ENCODE measurements around the gene ADCY7. TPM values are rescaled to one million over a fixed set of nuclear protein-coding genes. Genes with fewer than 3 reads are reported as not detected.
A peak's percentile ranks its signal among the peaks of the same experiment; 100 is the strongest.

ADCY7 gene
- total RNA-seq = 10 to 100 TPM; 32.7 to 75.8 TPM
- polyA plus RNA-seq = 1 to 10 TPM; 4.0 to 7.8 TPM
- long read RNA-seq, donor 1, partial matches to known transcripts = 6 of 20 reads
- long read RNA-seq, donor 1, other reads (novel, unspliced or antisense) = 14 of 20 reads
- long read RNA-seq, donor 2, full-length matches to known transcripts = 1 of 12 reads
- long read RNA-seq, donor 2, partial matches to known transcripts = 4 of 12 reads
- long read RNA-seq, donor 2, other reads (novel, unspliced or antisense) = 7 of 12 reads

GRCh38 chr16:50266337-50267091 lies at the start of gene ADCY7:
Gene ADCY7 (plus strand): TSS chr16:50266551. CDS start chr16:50288180, 21,629 bp downstream.
- DNase-seq (peak; percentile 89 to 91), ATAC-seq (ENCODE audit: low FRiP score) (peak; percentile 88)
- Histone ChIP-seq H3K36me3 (ENCODE audit: control insufficient read depth in 1 of 2, insufficient read depth in 2 of 2, low read length in 1 of 2) (no peaks in the 10 kb centered on the region), H3K27me3 (ENCODE audit: control insufficient read depth in 1 of 2, insufficient read depth in 2 of 2, low read length in 1 of 2) (no peaks in the 10 kb centered on the region), H3K9me3 (ENCODE audit: control insufficient read depth, low read length) (no peaks in the 10 kb centered on the region), H3K4me1 (ENCODE audit: control insufficient read depth in 1 of 2, insufficient read depth in 2 of 2, low read length in 2 of 2) (no peaks in the 10 kb centered on the region), H3K4me3 (ENCODE audit: low read length in 2 of 2) (no peak within 1 kb of the TSS), H3K27ac (ENCODE audit: low read depth in 1 of 2, low read length in 2 of 2) (no peak within 1 kb of the TSS)
- intact Hi-C loops (cut with DNase I) = loop anchor here in 1 of 2 donors (10.0 kb wide), 1 partner anchor 248 kb away; no protein-coding TSS in a partner anchor
- 2 to 4% methylated on average over 23 to 25 of the region's 25 CpGs for WGBS, 2 donors

DNA sequence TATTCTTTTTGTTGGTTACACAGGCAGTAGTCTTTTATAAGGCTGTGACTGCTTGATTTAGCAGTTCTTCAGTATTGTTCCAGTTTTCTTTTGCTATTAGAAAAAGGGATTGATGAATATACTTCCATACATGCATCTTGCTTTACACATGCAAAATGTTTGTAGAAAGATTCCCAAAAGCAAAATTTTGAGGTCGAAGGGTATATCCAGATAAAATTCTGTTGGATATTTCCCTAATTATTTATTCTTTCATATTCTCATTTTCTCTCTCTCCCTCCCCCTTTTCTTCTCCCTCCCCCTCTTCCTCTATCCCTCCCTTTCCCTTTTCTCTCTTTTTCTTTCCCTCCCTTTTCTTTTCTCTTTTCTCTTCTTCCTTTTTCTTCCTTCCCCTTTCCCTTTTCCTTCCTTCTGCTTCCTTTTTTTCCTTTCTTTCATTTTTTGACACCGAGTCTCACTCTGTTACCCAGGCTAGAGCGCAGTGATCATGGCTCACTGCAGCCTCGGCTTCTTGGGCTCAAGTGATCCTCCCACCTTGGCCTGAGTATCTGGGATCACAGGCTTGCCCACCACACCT lies 46.9 kb upstream of the ADCY7 start:
- Histone ChIP-seq H3K36me3 (ENCODE audit: control insufficient read depth in 1 of 2, insufficient read depth in 2 of 2, low read length in 1 of 2) (peaks cover 0 to 4% of the 10 kb centered on the region in 2 donors), H3K9me3 (ENCODE audit: control insufficient read depth, low read length) (no peaks in the 10 kb centered on the region), H3K27ac (ENCODE audit: low read depth in 1 of 2, low read length in 2 of 2) (no peak overlapping the region), H3K27me3 (ENCODE audit: control insufficient read depth in 1 of 2, insufficient read depth in 2 of 2, low read length in 1 of 2) (no peaks in the 10 kb centered on the region), H3K4me3 (ENCODE audit: low read length in 2 of 2) (no peak overlapping the region), H3K4me1 (ENCODE audit: control insufficient read depth in 1 of 2, insufficient read depth in 2 of 2, low read length in 2 of 2) (no peaks in the 10 kb centered on the region)
- ATAC-seq (ENCODE audit: low FRiP score) (no peak), DNase-seq (no peak)
- intact Hi-C loops (cut with DNase I) = loop anchor here (10.0 kb wide), 2 partner anchors 145 to 445 kb away; partner anchors contain the start of gene BRD7 (in 1 of the 2)
- WGBS, 2 donors = 94 to 99% methylated on average over 4 of the region's 4 CpGs

- no peak overlapping the region for H3K4me3 ChIP-seq (ENCODE audit: low read length in 2 of 2)
- DNase-seq = no peak
- WGBS, 2 donors = 94% methylated on average over 3 of the region's 3 CpGs
- peaks cover 3 to 11% of the 10 kb centered on the region in 2 donors for H3K36me3 ChIP-seq (ENCODE audit: control insufficient read depth in 1 of 2, insufficient read depth in 2 of 2, low read length in 1 of 2)
- no peaks in the 10 kb centered on the region for H3K4me1 ChIP-seq (ENCODE audit: control insufficient read depth in 1 of 2, insufficient read depth in 2 of 2, low read length in 2 of 2)
- no peak for ATAC-seq (ENCODE audit: low FRiP score)
- H3K27ac ChIP-seq (ENCODE audit: low read depth in 1 of 2, low read length in 2 of 2) = no peak overlapping the region
- intact Hi-C loops (cut with DNase I) = no loop called here
- H3K9me3 ChIP-seq (ENCODE audit: control insufficient read depth, low read length) = no peaks in the 10 kb centered on the region
- H3K27me3 ChIP-seq (ENCODE audit: control insufficient read depth in 1 of 2, insufficient read depth in 2 of 2, low read length in 1 of 2) = no peaks in the 10 kb centered on the region
These were observed 42.1 kb upstream of the ADCY7 start for GRCh38 chr16:50224286-50224685.

- H3K4me1 ChIP-seq (ENCODE audit: control insufficient read depth in 1 of 2, insufficient read depth in 2 of 2, low read length in 2 of 2) = no peaks in the 10 kb centered on the region
- no peak for ATAC-seq (ENCODE audit: low FRiP score)
- H3K9me3 ChIP-seq (ENCODE audit: control insufficient read depth, low read length) = no peaks in the 10 kb centered on the region
- H3K27me3 ChIP-seq (ENCODE audit: control insufficient read depth in 1 of 2, insufficient read depth in 2 of 2, low read length in 1 of 2) = no peaks in the 10 kb centered on the region
- H3K27ac ChIP-seq (ENCODE audit: low read depth in 1 of 2, low read length in 2 of 2) = no peak overlapping the region
- no peak overlapping the region for H3K4me3 ChIP-seq (ENCODE audit: low read length in 2 of 2)
- DNase-seq = no peak
- intact Hi-C loops (cut with DNase I) = no loop called here
- 78 to 82% methylated on average over 3 of the region's 3 CpGs for WGBS, 2 donors
- H3K36me3 ChIP-seq (ENCODE audit: control insufficient read depth in 1 of 2, insufficient read depth in 2 of 2, low read length in 1 of 2) = peaks cover 3 to 11% of the 10 kb centered on the region in 2 donors
These were observed 39.2 kb upstream of the ADCY7 start for GRCh38 chr16:50227120-50227519.

GRCh38 chr16:50227665-50228064 lies 38.7 kb upstream of the ADCY7 start:
- Histone ChIP-seq H3K4me3 (ENCODE audit: low read length in 2 of 2) (no peak overlapping the region), H3K4me1 (ENCODE audit: control insufficient read depth in 1 of 2, insufficient read depth in 2 of 2, low read length in 2 of 2) (no peaks in the 10 kb centered on the region), H3K27me3 (ENCODE audit: control insufficient read depth in 1 of 2, insufficient read depth in 2 of 2, low read length in 1 of 2) (no peaks in the 10 kb centered on the region), H3K36me3 (ENCODE audit: control insufficient read depth in 1 of 2, insufficient read depth in 2 of 2, low read length in 1 of 2) (peaks cover 3 to 11% of the 10 kb centered on the region in 2 donors), H3K27ac (ENCODE audit: low read depth in 1 of 2, low read length in 2 of 2) (no peak overlapping the region), H3K9me3 (ENCODE audit: control insufficient read depth, low read length) (no peaks in the 10 kb centered on the region)
- ATAC-seq (ENCODE audit: low FRiP score) = no peak
- no peak for DNase-seq
- intact Hi-C loops (cut with DNase I) = no loop called here
- 80 to 83% methylated on average over 8 of the region's 8 CpGs for WGBS, 2 donors

GRCh38 chr16:50228364-50228868 lies 37.9 kb upstream of the ADCY7 start:
- Histone ChIP-seq H3K9me3 (ENCODE audit: control insufficient read depth, low read length) (no peaks in the 10 kb centered on the region), H3K27ac (ENCODE audit: low read depth in 1 of 2, low read length in 2 of 2) (no peak overlapping the region), H3K4me1 (ENCODE audit: control insufficient read depth in 1 of 2, insufficient read depth in 2 of 2, low read length in 2 of 2) (no peaks in the 10 kb centered on the region), H3K36me3 (ENCODE audit: control insufficient read depth in 1 of 2, insufficient read depth in 2 of 2, low read length in 1 of 2) (peaks cover 3 to 11% of the 10 kb centered on the region in 2 donors), H3K27me3 (ENCODE audit: control insufficient read depth in 1 of 2, insufficient read depth in 2 of 2, low read length in 1 of 2) (no peaks in the 10 kb centered on the region), H3K4me3 (ENCODE audit: low read length in 2 of 2) (no peak overlapping the region)
- DNase-seq (no peak), ATAC-seq (ENCODE audit: low FRiP score) (no peak)
- intact Hi-C loops (cut with DNase I) = no loop called here
- 92 to 93% methylated on average over 5 of the region's 5 CpGs for WGBS, 2 donors

DNA sequence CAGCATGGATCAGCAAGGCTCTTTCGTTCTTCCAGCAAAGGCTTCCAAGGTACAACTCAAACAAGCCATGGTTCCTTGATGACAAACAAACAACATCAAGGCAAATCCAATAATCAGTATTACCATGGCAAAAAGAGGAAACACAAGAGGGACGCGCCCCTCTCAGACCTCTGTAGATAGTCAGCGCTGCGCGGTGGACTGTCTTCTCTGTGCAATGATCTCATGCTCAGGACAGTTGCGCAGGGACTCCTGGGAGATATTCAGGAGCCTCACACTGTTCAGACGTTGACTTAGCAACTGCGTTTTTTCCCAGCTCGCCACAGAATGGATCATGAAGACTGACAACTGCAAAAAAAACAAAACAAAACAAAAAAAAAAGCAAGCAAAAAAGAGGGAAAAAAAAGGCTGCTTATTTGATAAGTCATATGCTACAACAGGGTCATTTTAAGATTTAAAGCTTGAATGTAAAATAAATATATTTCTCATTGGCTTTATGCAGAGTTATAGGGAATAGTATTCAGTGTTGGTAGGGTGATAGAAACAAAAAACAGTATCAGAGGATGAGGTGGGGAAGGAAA lies 37.1 kb upstream of the ADCY7 start:
- no peaks in the 10 kb centered on the region for H3K9me3 ChIP-seq (ENCODE audit: control insufficient read depth, low read length)
- no peaks in the 10 kb centered on the region for H3K27me3 ChIP-seq (ENCODE audit: control insufficient read depth in 1 of 2, insufficient read depth in 2 of 2, low read length in 1 of 2)
- intact Hi-C loops (cut with DNase I) = no loop called here
- H3K4me1 ChIP-seq (ENCODE audit: control insufficient read depth in 1 of 2, insufficient read depth in 2 of 2, low read length in 2 of 2) = no peaks in the 10 kb centered on the region
- H3K4me3 ChIP-seq (ENCODE audit: low read length in 2 of 2) = no peak overlapping the region
- DNase-seq (no peak), ATAC-seq (ENCODE audit: low FRiP score) (no peak)
- H3K36me3 ChIP-seq (ENCODE audit: control insufficient read depth in 1 of 2, insufficient read depth in 2 of 2, low read length in 1 of 2) = peaks cover 3 to 11% of the 10 kb centered on the region in 2 donors
- 86 to 87% methylated on average over 10 of the region's 10 CpGs for WGBS, 2 donors
- no peak overlapping the region for H3K27ac ChIP-seq (ENCODE audit: low read depth in 1 of 2, low read length in 2 of 2)

DNA sequence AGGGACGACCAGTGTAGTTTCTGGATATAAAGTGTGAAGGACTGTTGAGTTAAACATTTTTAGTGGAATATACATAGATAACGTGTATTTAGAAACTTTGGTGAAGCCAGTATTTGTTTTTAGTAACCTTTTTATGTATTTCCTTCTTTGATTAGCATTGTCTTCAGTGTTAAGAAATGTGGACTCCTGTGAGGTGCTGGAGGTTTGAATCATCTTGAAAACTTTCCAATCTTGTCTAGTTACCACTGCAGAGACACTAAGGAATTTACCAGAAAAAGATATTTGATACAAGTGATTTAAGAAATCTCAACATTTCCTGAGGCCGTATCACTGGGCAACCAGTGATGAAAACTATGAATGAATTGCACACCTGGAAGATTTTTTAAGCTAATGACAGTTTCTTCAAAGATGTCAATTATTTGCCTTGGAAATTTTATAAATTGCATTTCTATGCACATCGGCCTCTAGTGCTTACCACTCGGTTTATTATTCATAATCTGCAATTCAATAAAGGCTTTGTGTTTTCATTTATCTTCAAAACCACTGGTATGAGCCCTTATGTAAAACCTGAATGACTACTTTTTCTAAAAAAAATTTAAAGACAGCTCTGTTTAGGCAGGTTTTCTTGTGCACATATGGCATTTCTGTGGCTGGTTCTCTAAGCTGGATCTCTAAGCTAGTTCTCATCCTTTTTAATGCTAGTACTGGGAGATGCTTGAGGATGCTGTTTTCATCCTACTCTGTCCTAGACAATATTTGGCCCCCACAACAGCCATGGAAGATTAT lies 31.4 kb upstream of the ADCY7 start:
- ATAC-seq (ENCODE audit: low FRiP score) (no peak), DNase-seq (no peak)
- H3K36me3 ChIP-seq (ENCODE audit: control insufficient read depth in 1 of 2, insufficient read depth in 2 of 2, low read length in 1 of 2) = no peaks in the 10 kb centered on the region
- no peak overlapping the region for H3K27ac ChIP-seq (ENCODE audit: low read depth in 1 of 2, low read length in 2 of 2)
- no peak overlapping the region for H3K4me3 ChIP-seq (ENCODE audit: low read length in 2 of 2)
- H3K4me1 ChIP-seq (ENCODE audit: control insufficient read depth in 1 of 2, insufficient read depth in 2 of 2, low read length in 2 of 2) = no peaks in the 10 kb centered on the region
- intact Hi-C loops (cut with DNase I) = no loop called here
- H3K27me3 ChIP-seq (ENCODE audit: control insufficient read depth in 1 of 2, insufficient read depth in 2 of 2, low read length in 1 of 2) = no peaks in the 10 kb centered on the region
- WGBS, 2 donors = 75 to 76% methylated on average over 5 of the region's 5 CpGs
- H3K9me3 ChIP-seq (ENCODE audit: control insufficient read depth, low read length) = no peaks in the 10 kb centered on the region

Measured in aorta (tissue), 5 donors.